Heart left ventricle (tissue), 13 donors: ENCODE measurements around the gene ADGRL3.

ENCODE experiments used
- POLR2A ChIP-seq, 2 donors: fragments of 450-650 bp; IDR thresholded peaks; one replicate each; pipeline ENCODE4 v1.6.1; 2017; ENCODE audit warnings: antibody characterized with exemption in 2 of 2, mild to moderate bottlenecking in 2 of 2, moderate library complexity in 2 of 2
- TF ChIP-seq, protein P1 (sequence below), 12 donors: fragments of 200-600 bp; sonication (generic) in 4 of 12; IDR thresholded peaks; one replicate each; pipeline versions ENCODE4 v1.5.0 to v1.8.0; 2018 to 2022; ENCODE audit warnings: antibody characterized with exemption in 12 of 12, mild to moderate bottlenecking in 5 of 12
- donor health status: ischemic (EF 13 %, LVEDD 7.1; RV severe dilation, severe dysfunction).
- donor health status: DM: no; HTN: yes; CAD: no.
- donor health status: DM: no; HTN: no; CAD: no.
- donor health status: ischemic (EF 25% LVEDD 6.9; RV normal size, moderate dysfunction).
- donor health status: ischemic (EF 25% LVEDD 5.7; RV mildly dilated, moderate dysfunction).
- donor health status: ischemic (EF 35%, LVEDD 5.7; RV mildly dilated, moderate dysfunction).
- donor health status: nonischemic (EF 11% LVEDD 7.7; RV severe dilation, severe dysfunction).
- donor health status: DM: yes; HTN: yes; CAD: no.
- donor health status: PGD.
- donor health status: ischemic (EF 29% LVEDD 5.4; RV normal size, mild dysfunction).
- donor health status: nonischemic (EF 23%, LVEDD 6.1; RV moderate dilation, normal function).

DNA sequence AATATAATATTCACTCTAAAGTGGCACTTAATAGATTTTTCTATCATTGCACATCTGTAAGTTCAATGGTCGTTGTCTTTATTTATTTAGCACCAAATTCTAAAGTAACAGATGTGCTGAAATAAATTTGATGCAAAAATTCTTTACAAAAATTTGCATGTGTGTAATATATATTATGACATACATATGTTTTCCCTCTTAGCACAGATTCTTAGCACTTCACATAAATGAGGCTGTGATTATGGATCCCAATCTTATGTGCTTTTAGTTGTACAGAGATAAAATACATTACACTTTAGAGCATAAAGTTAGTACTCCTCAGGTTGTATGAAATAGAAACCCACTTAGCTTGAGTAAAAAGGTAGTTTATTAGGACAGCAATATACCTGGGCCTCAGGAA lies 915.1 kb downstream of the ADGRL3 start:
- TF ChIP-seq, protein P1, sequence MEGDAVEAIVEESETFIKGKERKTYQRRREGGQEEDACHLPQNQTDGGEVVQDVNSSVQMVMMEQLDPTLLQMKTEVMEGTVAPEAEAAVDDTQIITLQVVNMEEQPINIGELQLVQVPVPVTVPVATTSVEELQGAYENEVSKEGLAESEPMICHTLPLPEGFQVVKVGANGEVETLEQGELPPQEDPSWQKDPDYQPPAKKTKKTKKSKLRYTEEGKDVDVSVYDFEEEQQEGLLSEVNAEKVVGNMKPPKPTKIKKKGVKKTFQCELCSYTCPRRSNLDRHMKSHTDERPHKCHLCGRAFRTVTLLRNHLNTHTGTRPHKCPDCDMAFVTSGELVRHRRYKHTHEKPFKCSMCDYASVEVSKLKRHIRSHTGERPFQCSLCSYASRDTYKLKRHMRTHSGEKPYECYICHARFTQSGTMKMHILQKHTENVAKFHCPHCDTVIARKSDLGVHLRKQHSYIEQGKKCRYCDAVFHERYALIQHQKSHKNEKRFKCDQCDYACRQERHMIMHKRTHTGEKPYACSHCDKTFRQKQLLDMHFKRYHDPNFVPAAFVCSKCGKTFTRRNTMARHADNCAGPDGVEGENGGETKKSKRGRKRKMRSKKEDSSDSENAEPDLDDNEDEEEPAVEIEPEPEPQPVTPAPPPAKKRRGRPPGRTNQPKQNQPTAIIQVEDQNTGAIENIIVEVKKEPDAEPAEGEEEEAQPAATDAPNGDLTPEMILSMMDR (IDR thresholded peaks at IDR 0.05), result no peak
- TF ChIP-seq POLR2A (IDR thresholded peaks at IDR 0.05), result no peak
